PC-3 (cell line): ENCODE data around the gene MGA.
"Not testable (repeated sequence)": the region's sequence is repeated elsewhere in the genome, so short reads cannot be mapped to it uniquely, and the experiment has no call there.

Experiments used
- EZH2 ChIP-seq: fragments of 300-600 bp; sonication (generic); IDR thresholded peaks from one replicate; pipeline ENCODE4 v1.6.1; 2017; ENCODE audit warnings: antibody characterized with exemption, mild to moderate bottlenecking, low read length; ENCODE audit not compliant: unreplicated experiment
- TF ChIP-seq, protein P1 (sequence below): fragments of 300-600 bp; sonication (generic); conservative IDR thresholded peaks from 2 replicates; pipeline ENCODE4 v1.5.1; 2017; ENCODE audit warnings: antibody characterized with exemption, low read depth, mild to moderate bottlenecking, low read length

GRCh38 chr15:41728061-41728460 lies 67.9 kb downstream of the MGA start:
- TF ChIP-seq, protein P1, sequence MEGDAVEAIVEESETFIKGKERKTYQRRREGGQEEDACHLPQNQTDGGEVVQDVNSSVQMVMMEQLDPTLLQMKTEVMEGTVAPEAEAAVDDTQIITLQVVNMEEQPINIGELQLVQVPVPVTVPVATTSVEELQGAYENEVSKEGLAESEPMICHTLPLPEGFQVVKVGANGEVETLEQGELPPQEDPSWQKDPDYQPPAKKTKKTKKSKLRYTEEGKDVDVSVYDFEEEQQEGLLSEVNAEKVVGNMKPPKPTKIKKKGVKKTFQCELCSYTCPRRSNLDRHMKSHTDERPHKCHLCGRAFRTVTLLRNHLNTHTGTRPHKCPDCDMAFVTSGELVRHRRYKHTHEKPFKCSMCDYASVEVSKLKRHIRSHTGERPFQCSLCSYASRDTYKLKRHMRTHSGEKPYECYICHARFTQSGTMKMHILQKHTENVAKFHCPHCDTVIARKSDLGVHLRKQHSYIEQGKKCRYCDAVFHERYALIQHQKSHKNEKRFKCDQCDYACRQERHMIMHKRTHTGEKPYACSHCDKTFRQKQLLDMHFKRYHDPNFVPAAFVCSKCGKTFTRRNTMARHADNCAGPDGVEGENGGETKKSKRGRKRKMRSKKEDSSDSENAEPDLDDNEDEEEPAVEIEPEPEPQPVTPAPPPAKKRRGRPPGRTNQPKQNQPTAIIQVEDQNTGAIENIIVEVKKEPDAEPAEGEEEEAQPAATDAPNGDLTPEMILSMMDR = not testable (repeated sequence)
- TF ChIP-seq EZH2 = not testable (repeated sequence)
